Measurements from ENCODE around the gene NBAS. TPM values are rescaled to one million over a fixed set of nuclear protein-coding genes. Genes with fewer than 3 reads are reported as not detected.

Gene NBAS
- total and polyA plus RNA-seq, 9 of the 15 experiments (the other 6 are each of a cell fraction or from before 2014, with no cell fraction given) = 15.3 to 94.4 (median 69.9) TPM

DNA sequence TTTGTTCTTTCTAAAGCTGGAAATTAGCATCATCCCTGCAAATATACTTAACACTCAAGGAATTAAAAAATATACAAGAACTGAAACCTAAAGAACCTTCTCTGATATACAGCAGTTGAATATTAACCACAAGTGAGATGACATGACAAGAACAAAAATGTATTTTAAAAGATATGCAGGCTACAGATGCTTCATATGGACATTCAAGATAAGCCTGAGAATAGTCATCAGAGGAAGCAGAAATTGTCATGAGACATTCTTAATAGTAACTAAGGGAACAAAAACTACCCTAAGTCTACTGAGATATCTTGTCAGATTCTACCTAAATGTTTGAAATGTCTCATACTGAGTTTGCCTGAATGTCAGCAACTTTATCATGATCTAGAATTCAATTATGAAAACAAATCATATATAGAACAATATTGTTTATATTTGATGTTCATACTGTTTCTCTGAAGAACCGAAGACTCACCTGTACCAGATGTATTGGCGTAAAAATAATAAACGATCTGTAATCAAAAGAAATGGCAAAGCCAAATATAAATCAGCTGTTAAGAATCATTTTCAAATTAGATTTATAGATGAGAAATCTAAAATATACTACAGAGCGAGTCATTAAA lies 4.7 kb downstream of the NBAS start (continued):
- TF ChIP-seq, protein P1, sequence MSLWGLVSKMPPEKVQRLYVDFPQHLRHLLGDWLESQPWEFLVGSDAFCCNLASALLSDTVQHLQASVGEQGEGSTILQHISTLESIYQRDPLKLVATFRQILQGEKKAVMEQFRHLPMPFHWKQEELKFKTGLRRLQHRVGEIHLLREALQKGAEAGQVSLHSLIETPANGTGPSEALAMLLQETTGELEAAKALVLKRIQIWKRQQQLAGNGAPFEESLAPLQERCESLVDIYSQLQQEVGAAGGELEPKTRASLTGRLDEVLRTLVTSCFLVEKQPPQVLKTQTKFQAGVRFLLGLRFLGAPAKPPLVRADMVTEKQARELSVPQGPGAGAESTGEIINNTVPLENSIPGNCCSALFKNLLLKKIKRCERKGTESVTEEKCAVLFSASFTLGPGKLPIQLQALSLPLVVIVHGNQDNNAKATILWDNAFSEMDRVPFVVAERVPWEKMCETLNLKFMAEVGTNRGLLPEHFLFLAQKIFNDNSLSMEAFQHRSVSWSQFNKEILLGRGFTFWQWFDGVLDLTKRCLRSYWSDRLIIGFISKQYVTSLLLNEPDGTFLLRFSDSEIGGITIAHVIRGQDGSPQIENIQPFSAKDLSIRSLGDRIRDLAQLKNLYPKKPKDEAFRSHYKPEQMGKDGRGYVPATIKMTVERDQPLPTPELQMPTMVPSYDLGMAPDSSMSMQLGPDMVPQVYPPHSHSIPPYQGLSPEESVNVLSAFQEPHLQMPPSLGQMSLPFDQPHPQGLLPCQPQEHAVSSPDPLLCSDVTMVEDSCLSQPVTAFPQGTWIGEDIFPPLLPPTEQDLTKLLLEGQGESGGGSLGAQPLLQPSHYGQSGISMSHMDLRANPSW (CRISPR knock-in tag; IDR thresholded peaks at IDR 0.05) = no peak
- TF ChIP-seq, protein P2, sequence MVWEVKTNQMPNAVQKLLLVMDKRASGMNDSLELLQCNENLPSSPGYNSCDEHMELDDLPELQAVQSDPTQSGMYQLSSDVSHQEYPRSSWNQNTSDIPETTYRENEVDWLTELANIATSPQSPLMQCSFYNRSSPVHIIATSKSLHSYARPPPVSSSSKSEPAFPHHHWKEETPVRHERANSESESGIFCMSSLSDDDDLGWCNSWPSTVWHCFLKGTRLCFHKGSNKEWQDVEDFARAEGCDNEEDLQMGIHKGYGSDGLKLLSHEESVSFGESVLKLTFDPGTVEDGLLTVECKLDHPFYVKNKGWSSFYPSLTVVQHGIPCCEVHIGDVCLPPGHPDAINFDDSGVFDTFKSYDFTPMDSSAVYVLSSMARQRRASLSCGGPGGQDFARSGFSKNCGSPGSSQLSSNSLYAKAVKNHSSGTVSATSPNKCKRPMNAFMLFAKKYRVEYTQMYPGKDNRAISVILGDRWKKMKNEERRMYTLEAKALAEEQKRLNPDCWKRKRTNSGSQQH (CRISPR knock-in tag; IDR thresholded peaks at IDR 0.05) = no peak
- TF ChIP-seq, protein P3, sequence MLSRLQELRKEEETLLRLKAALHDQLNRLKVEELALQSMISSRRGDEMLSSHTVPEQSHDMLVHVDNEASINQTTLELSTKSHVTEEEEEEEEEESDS (CRISPR knock-in tag; IDR thresholded peaks at IDR 0.05) = no peak
- TF ChIP-seq ZNF146 (CRISPR knock-in tag; IDR thresholded peaks at IDR 0.05; ENCODE audit: unreplicated experiment) (no peak), GTF2E2 (tag; IDR thresholded peaks at IDR 0.05) (peak; percentile 61; the same call in 1 of the 2 replicates), PRMT5 (CRISPR knock-in tag; IDR thresholded peaks at IDR 0.05) (no peak), SRSF7 (optimal IDR thresholded peaks at IDR 0.05; ENCODE audit: low read depth, low read length) (no peak), ZKSCAN1 (IDR thresholded peaks at IDR 0.05; ENCODE audit: low read depth, low read length) (no peak), ZNF143 (CRISPR knock-in tag; IDR thresholded peaks at IDR 0.05) (no peak), ZNF354B (CRISPR knock-in tag; IDR thresholded peaks at IDR 0.05) (no peak), SMAD2 (IDR thresholded peaks at IDR 0.05; ENCODE audit: low read depth, low read length) (no peak), KDM5B (IDR thresholded peaks at IDR 0.05; ENCODE audit: insufficient replicate concordance, low read depth, low read length) (no peak), SRSF3 (IDR thresholded peaks at IDR 0.05; ENCODE audit: insufficient read depth, low read length) (no peak), NEUROD1 (IDR thresholded peaks at IDR 0.05; ENCODE audit: borderline replicate concordance, low read depth, low read length, partially characterized antibody) (peak; percentile 60), SP2 (IDR thresholded peaks at IDR 0.05; ENCODE audit: extremely low read depth, low read depth, low read length, poor library complexity, severe bottlenecking) (no peak), RFX7 (CRISPR knock-in tag; IDR thresholded peaks at IDR 0.05) (no peak), ILF3 (IDR thresholded peaks at IDR 0.05; ENCODE audit: borderline replicate concordance) (no peak)
- TF ChIP-seq, protein P4, sequence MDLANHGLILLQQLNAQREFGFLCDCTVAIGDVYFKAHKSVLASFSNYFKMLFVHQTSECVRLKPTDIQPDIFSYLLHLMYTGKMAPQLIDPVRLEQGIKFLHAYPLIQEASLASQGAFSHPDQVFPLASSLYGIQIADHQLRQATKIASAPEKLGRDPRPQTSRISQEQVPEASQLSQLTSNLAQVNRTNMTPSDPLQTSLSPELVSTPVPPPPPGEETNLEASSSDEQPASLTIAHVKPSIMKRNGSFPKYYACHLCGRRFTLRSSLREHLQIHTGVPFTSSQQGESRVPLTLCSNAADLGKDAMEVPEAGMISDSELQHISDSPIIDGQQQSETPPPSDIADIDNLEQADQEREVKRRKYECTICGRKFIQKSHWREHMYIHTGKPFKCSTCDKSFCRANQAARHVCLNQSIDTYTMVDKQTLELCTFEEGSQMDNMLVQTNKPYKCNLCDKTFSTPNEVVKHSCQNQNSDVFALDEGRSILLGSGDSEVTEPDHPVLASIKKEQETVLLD (IDR thresholded peaks at IDR 0.05) = no peak; the same call in 1 of the 2 replicates
- TF ChIP-seq, protein P5, sequence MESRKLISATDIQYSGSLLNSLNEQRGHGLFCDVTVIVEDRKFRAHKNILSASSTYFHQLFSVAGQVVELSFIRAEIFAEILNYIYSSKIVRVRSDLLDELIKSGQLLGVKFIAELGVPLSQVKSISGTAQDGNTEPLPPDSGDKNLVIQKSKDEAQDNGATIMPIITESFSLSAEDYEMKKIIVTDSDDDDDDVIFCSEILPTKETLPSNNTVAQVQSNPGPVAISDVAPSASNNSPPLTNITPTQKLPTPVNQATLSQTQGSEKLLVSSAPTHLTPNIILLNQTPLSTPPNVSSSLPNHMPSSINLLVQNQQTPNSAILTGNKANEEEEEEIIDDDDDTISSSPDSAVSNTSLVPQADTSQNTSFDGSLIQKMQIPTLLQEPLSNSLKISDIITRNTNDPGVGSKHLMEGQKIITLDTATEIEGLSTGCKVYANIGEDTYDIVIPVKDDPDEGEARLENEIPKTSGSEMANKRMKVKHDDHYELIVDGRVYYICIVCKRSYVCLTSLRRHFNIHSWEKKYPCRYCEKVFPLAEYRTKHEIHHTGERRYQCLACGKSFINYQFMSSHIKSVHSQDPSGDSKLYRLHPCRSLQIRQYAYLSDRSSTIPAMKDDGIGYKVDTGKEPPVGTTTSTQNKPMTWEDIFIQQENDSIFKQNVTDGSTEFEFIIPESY (CRISPR knock-in tag; IDR thresholded peaks at IDR 0.05) = no peak
- TF ChIP-seq, protein P6, sequence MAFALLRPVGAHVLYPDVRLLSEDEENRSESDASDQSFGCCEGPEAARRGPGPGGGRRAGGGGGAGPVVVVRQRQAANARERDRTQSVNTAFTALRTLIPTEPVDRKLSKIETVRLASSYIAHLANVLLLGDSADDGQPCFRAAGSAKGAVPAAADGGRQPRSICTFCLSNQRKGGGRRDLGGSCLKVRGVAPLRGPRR (CRISPR knock-in tag; IDR thresholded peaks at IDR 0.05) = no peak

Data from K562 (cell line).